HEK293 (cell line): Measurements from ENCODE around the gene VPREB1.

Experiments
- CTCF ChIA-PET: fragments of 350-600 bp; formaldehyde crosslinking; extraction: SDS; loops from one replicate; lab custom pipeline; 2021; ENCODE audit warnings: antibody characterized with exemption; lab: Yijun Ruan, JAX
- POLR2A ChIA-PET: fragments of 300-600 bp; formaldehyde crosslinking; extraction: SDS; loops from one replicate; lab custom pipeline; 2020; ENCODE audit warnings: antibody characterized with exemption, inconsistent platforms; lab: Yijun Ruan, JAX
- H3K27ac ChIP-seq: fragments of 200-500 bp; sonication (Bioruptor generic); 2 replicates; pipeline ENCODE4 v1.5.1; 2014; ENCODE audit warnings: low read depth, low read length, control low read depth, inconsistent platforms; ENCODE audit errors: extremely low read depth
- H3K36me3 ChIP-seq, 2 experiments: fragments of 200-500 bp in 1 of 2; sonication (Bioruptor generic) in 1 of 2; 1 replicate in 1 of 2; 2 replicates in 1 of 2; pipeline ENCODE4 v1.5.1; 2014 to 2017; ENCODE audit warnings: inconsistent platforms in 2 of 2, low read length in 2 of 2; ENCODE audit not compliant: control insufficient read depth in 2 of 2, insufficient read depth in 1 of 2
- H3K4me1 ChIP-seq: fragments of 200-500 bp; sonication (Bioruptor generic); 2 replicates; pipeline ENCODE4 v1.5.1; 2014; ENCODE audit warnings: mild to moderate bottlenecking, low read length, inconsistent platforms; ENCODE audit not compliant: control insufficient read depth, insufficient read depth
- H3K4me3 ChIP-seq: 2 replicates; pipeline ENCODE4 v1.5.1; 2011; ENCODE audit warnings: low read depth, mild to moderate bottlenecking, control low read depth, low read length, moderate library complexity
- H3K9me3 ChIP-seq: fragments of 200-500 bp; sonication (Bioruptor generic); 2 replicates; pipeline ENCODE4 v1.5.1; 2014; ENCODE audit warnings: low read depth, low read length, inconsistent platforms; ENCODE audit not compliant: control insufficient read depth, insufficient read depth
- KLF8 ChIP-seq: fragments of 450-650 bp; formaldehyde crosslinking; IDR thresholded peaks from 2 replicates; pipeline ENCODE4 v1.5.1; 2016; ENCODE audit warnings: missing biosample characterization, missing genetic modification characterization
- KLF9 ChIP-seq: fragments of 450-650 bp; formaldehyde crosslinking; IDR thresholded peaks from 2 replicates; pipeline ENCODE4 v1.5.1; 2016; ENCODE audit warnings: missing biosample characterization, missing genetic modification characterization, low read depth
- PATZ1 ChIP-seq: fragments of 450-650 bp; formaldehyde crosslinking; IDR thresholded peaks from 2 replicates; pipeline ENCODE4 v1.5.1; 2016; ENCODE audit warnings: missing biosample characterization, missing genetic modification characterization
- TCF7L2 ChIP-seq: IDR thresholded peaks from 2 replicates; pipeline ENCODE4 v1.6.1; 2011; ENCODE audit warnings: low read depth, mild to moderate bottlenecking, inconsistent platforms, low read length, moderate library complexity, borderline replicate concordance
- ZBTB48 ChIP-seq: fragments of 450-650 bp; formaldehyde crosslinking; IDR thresholded peaks from 2 replicates; pipeline ENCODE4 v1.5.1; 2016; ENCODE audit warnings: missing biosample characterization, missing genetic modification characterization
- ZNF280C ChIP-seq: fragments of 450-650 bp; formaldehyde crosslinking; IDR thresholded peaks from 2 replicates; pipeline ENCODE4 v1.5.1; 2016; ENCODE audit warnings: missing biosample characterization, missing genetic modification characterization
- ZNF292 ChIP-seq: fragments of 450-650 bp; formaldehyde crosslinking; IDR thresholded peaks from 2 replicates; pipeline ENCODE4 v1.5.1; 2016; ENCODE audit warnings: low read depth, missing biosample characterization, missing genetic modification characterization, borderline replicate concordance
- ZNF311 ChIP-seq: fragments of 450-650 bp; formaldehyde crosslinking; IDR thresholded peaks from 2 replicates; pipeline ENCODE4 v1.5.1; 2017; ENCODE audit warnings: missing biosample characterization, missing genetic modification characterization, borderline replicate concordance
- ZNF391 ChIP-seq: fragments of 450-650 bp; formaldehyde crosslinking; IDR thresholded peaks from 2 replicates; pipeline ENCODE4 v1.5.1; 2016; ENCODE audit warnings: low read depth, missing biosample characterization, missing genetic modification characterization, borderline replicate concordance
- ZNF596 ChIP-seq: fragments of 450-650 bp; IDR thresholded peaks from 2 replicates; pipeline ENCODE4 v1.5.0; 2018; ENCODE audit warnings: missing biosample characterization, mild to moderate bottlenecking, missing genetic modification characterization, moderate library complexity
- ZNF707 ChIP-seq: fragments of 450-650 bp; formaldehyde crosslinking; IDR thresholded peaks from 2 replicates; pipeline ENCODE4 v1.5.1; 2016; ENCODE audit warnings: missing biosample characterization, missing genetic modification characterization
- ZSCAN18 ChIP-seq: fragments of 450-650 bp; formaldehyde crosslinking; IDR thresholded peaks from 2 replicates; pipeline ENCODE4 v1.5.1; 2016; ENCODE audit warnings: missing biosample characterization, missing genetic modification characterization
- ZSCAN5A ChIP-seq: fragments of 450-650 bp; formaldehyde crosslinking; IDR thresholded peaks from 2 replicates; pipeline ENCODE4 v1.5.1; 2016; ENCODE audit warnings: missing biosample characterization, missing genetic modification characterization

The VPREB1 gene

GRCh38 chr22:22229683-22230420 is 14.7 kb upstream of the VPREB1 start (continued):
- TF ChIP-seq ZNF311: no peak

- H3K4me3 ChIP-seq: no peak overlapping the region
- CTCF ChIA-PET: interaction anchor here (0.7 to 1.4 kb wide), 4 partner anchors 28 to 258 kb away, joined by 3 to 4 read pairs (median 3); no protein-coding TSS in a partner anchor
- TF ChIP-seq KLF9 (tag by site-specific recombination): no peak
- TF ChIP-seq KLF8: no peak
- TF ChIP-seq ZSCAN5A (tag by site-specific recombination): no peak
Observed at GRCh38 chr22:22230438-22230837, 14.1 kb upstream of the VPREB1 start.

GRCh38 chr22:22233081-22233480 is 11.5 kb upstream of the VPREB1 start:
- no peak for TF ChIP-seq ZNF707 (tag by site-specific recombination)
- no peak for TF ChIP-seq ZNF391 (tag by site-specific recombination)
- no peak for TF ChIP-seq TCF7L2
- TF ChIP-seq PATZ1 (tag by site-specific recombination): no peak
- TF ChIP-seq ZSCAN18 (tag by site-specific recombination): no peak
- no peak for TF ChIP-seq ZNF280C (tag by site-specific recombination)
- TF ChIP-seq ZNF596: no peak
- no peak for TF ChIP-seq ZBTB48 (tag by site-specific recombination)
- no peak for TF ChIP-seq ZNF292 (tag by site-specific recombination)
- Histone ChIP-seq H3K27ac (no peak overlapping the region), H3K36me3 (no peaks in the 10 kb centered on the region), H3K9me3 (no peaks in the 10 kb centered on the region), H3K4me3 (no peak overlapping the region), H3K4me1 (no peaks in the 10 kb centered on the region)
- POLR2A ChIA-PET: no interaction called here
- CTCF ChIA-PET: interaction anchor here (0.7 to 0.9 kb wide), 5 partner anchors 23 to 286 kb away, joined by 3 to 4 read pairs (median 3); no protein-coding TSS in a partner anchor

More at GRCh38 chr22:22230438-22230837, 14.1 kb upstream of the VPREB1 start:
- POLR2A ChIA-PET: no interaction called here
- Histone ChIP-seq H3K4me1 (no peaks in the 10 kb centered on the region), H3K9me3 (no peaks in the 10 kb centered on the region), H3K27ac (no peak overlapping the region), H3K36me3 (no peaks in the 10 kb centered on the region)
